Measurements from ENCODE around the gene CDH23. TPM values are rescaled to one million over a fixed set of nuclear protein-coding genes. Genes with fewer than 3 reads are reported as not detected.

The CDH23 gene
- total and polyA plus RNA-seq, 10 donors = 2.0 to 19.9 (median 11.0) TPM

DNA sequence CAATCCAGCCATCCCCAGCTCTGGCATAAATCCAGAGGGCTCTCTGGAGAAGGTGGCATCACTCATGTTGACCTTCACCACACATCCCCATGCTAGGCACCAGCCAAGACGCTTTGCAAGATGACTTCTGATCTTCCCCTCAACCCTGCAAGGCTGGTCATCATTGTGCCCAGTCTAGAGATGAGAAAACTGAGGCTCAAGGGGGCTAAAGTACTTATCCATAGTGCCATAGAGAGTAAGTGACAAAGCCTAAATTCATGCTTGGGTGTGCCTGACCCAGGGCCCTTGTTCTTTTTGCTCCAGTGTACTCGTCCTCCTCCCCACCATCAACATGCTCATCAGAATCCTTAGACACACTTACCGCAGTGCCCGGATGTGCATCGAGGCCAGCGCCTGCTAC, 324.6 kb downstream of the CDH23 start:
- TF ChIP-seq, protein P1, sequence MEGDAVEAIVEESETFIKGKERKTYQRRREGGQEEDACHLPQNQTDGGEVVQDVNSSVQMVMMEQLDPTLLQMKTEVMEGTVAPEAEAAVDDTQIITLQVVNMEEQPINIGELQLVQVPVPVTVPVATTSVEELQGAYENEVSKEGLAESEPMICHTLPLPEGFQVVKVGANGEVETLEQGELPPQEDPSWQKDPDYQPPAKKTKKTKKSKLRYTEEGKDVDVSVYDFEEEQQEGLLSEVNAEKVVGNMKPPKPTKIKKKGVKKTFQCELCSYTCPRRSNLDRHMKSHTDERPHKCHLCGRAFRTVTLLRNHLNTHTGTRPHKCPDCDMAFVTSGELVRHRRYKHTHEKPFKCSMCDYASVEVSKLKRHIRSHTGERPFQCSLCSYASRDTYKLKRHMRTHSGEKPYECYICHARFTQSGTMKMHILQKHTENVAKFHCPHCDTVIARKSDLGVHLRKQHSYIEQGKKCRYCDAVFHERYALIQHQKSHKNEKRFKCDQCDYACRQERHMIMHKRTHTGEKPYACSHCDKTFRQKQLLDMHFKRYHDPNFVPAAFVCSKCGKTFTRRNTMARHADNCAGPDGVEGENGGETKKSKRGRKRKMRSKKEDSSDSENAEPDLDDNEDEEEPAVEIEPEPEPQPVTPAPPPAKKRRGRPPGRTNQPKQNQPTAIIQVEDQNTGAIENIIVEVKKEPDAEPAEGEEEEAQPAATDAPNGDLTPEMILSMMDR (IDR thresholded peaks at IDR 0.05 in 8 of 11, conservative IDR thresholded peaks at IDR 0.05 in 3 of 11) = no peak
- TF ChIP-seq POLR2A (IDR thresholded peaks at IDR 0.05) = no peak
- TF ChIP-seq POLR2AphosphoS5 (IDR thresholded peaks at IDR 0.05) = no peak
- Histone ChIP-seq H3K4me1 (peaks cover 9 to 67% (median 51%) of the 10 kb centered on the region in 6 donors), H3K27ac (peak overlapping the region in 1 of 8 donors; percentile 89), H3K4me3 (no peak overlapping the region), H3K36me3 (no peaks in the 10 kb centered on the region), H3K9me3 (no peaks in the 10 kb centered on the region), H3K27me3 (replicated peaks in 1 of 7) (no peaks in the 10 kb centered on the region)
- whole genome bisulfite sequencing, 5 donors = 89 to 98% (median 96%) methylated on average over 6 of the region's 6 CpGs
- DNase-seq = no peak
- intact Hi-C loops (cut with DNase I; ENCODE audit: low total_unique reads) = no loop called here

DNA sequence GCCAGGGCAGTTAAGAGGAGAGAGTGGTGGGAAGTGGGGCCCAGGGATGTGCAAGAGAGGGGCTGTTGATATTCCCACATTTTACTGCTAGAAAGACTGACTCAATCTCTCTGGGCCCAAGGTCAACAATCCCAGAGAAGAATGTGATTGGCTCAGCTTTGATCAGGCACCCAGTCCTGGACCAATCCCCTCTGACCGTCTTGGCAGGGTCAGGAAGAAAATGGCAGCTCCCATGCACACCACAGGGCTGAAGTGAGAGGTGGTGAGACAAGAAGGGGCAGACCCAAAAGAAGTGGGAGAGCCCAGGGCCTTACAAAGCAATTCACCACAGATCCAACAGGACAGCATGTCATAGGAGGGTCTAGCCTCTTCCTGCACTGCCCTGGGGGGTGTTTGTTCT, 326.1 kb downstream of the CDH23 start:
- no peaks in the 10 kb centered on the region for H3K27me3 ChIP-seq (replicated peaks in 1 of 7)
- TF ChIP-seq POLR2AphosphoS5 (IDR thresholded peaks at IDR 0.05) (no peak), POLR2A (IDR thresholded peaks at IDR 0.05) (no peak)
- TF ChIP-seq, protein P1 (IDR thresholded peaks at IDR 0.05 in 8 of 11, conservative IDR thresholded peaks at IDR 0.05 in 3 of 11) = no peak
- intact Hi-C loops (cut with DNase I; ENCODE audit: low total_unique reads) = no loop called here
- H3K9me3 ChIP-seq = no peaks in the 10 kb centered on the region
- no peak overlapping the region for H3K27ac ChIP-seq
- WGBS, 5 donors = 85 to 100% (median 95%) methylated on average over 1 of the region's 1 CpG
- H3K36me3 ChIP-seq = no peaks in the 10 kb centered on the region
- DNase-seq = no peak
- H3K4me1 ChIP-seq = peaks cover 24 to 67% (median 51%) of the 10 kb centered on the region in 6 donors
- no peak overlapping the region for H3K4me3 ChIP-seq

DNA sequence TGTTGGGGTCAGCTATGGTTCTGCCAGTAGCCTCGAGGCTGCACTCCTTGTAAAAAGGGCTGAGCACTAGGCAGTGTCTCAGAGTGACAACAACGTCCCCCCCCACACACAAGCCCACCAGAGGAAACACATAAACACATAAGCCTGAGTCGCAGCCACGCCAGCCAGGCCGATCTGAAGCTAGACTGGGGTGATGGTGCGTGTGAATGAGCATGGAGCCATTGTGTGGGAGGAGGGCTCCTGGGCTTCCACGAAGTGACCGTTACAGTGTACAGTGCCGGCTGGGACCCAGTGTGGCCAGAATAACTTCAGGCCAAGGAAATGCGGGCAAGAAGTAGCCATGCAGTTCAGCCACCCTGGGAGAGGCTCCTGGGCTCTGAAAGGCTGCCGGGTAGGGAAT, 326.6 kb downstream of the CDH23 start:
- no peaks in the 10 kb centered on the region for H3K27me3 ChIP-seq (replicated peaks in 1 of 7)
- H3K9me3 ChIP-seq = no peaks in the 10 kb centered on the region
- peak overlapping the region in 1 of 8 donors; percentile 98 for H3K27ac ChIP-seq
- 89 to 96% (median 95%) methylated on average over 8 to 11 of the region's 11 CpGs for WGBS, 5 donors
- intact Hi-C loops (cut with DNase I; ENCODE audit: low total_unique reads) = no loop called here
- DNase-seq = no peak
- H3K4me3 ChIP-seq = no peak overlapping the region
- TF ChIP-seq POLR2AphosphoS5 (IDR thresholded peaks at IDR 0.05) (no peak), POLR2A (IDR thresholded peaks at IDR 0.05) (no peak)
- TF ChIP-seq, protein P1 (IDR thresholded peaks at IDR 0.05 in 8 of 11, conservative IDR thresholded peaks at IDR 0.05 in 3 of 11) = no peak
- H3K36me3 ChIP-seq = no peaks in the 10 kb centered on the region
- H3K4me1 ChIP-seq = peaks cover 28 to 67% (median 51%) of the 10 kb centered on the region in 6 donors

DNA sequence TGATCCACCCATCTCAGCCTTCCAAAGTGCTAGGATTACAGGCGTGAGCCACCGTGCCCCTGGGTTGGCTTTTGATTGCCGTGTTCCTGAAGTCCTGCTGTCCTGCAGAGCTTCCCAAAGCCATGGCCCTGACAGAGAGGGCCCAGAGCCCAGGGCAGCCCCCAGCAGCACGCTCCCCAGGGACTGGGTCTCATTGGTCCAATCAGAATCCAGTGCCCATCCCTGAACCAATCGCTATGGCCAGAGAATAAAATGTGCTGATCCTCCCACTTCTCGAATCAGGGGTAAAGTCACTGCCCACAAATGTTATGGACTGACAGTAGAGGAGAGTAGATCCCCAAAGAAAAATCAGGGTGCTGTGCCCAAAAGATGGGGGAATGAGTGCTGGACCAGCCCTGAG, 327.8 kb downstream of the CDH23 start:
- Histone ChIP-seq H3K9me3 (no peaks in the 10 kb centered on the region), H3K4me3 (no peak overlapping the region), H3K27me3 (replicated peaks in 1 of 7) (no peaks in the 10 kb centered on the region), H3K36me3 (no peaks in the 10 kb centered on the region), H3K27ac (peak overlapping the region in 3 of 8 donors; percentile 95 to 98 (median 98)), H3K4me1 (peaks cover 40 to 67% (median 53%) of the 10 kb centered on the region in 6 donors)
- intact Hi-C loops (cut with DNase I; ENCODE audit: low total_unique reads) = no loop called here
- DNase-seq = no peak
- 74 to 94% (median 87%) methylated on average over 5 to 6 of the region's 6 CpGs for WGBS, 5 donors
- TF ChIP-seq POLR2A (IDR thresholded peaks at IDR 0.05) (no peak), POLR2AphosphoS5 (IDR thresholded peaks at IDR 0.05) (no peak)
- TF ChIP-seq, protein P1 (IDR thresholded peaks at IDR 0.05 in 8 of 11, conservative IDR thresholded peaks at IDR 0.05 in 3 of 11) = no peak
